K562 (cell line): ENCODE measurements around the gene CTXND1. TPM values are rescaled to one million over a fixed set of nuclear protein-coding genes. Genes with fewer than 3 reads are reported as not detected.

Experiments
- ATAC-seq: fragments of 200-7000 bp; cut with Tn5 transposase; 3 replicates; pipeline ENCODE4 v1.9.1; 2020; ENCODE audit warnings: moderate library complexity
- BruUV-seq: library from RNA; stranded (reverse); fragments of 400-500 nt; replicated peaks from 2 replicates; lab custom pipeline; 2021; lab: Mats Ljungman, UMichigan
- CTCF ChIA-PET: fragments of 300-600 bp; formaldehyde crosslinking; extraction: SDS; loops from one replicate; lab custom pipeline; 2021; ENCODE audit warnings: low intra/inter-chr PET ratio; lab: Yijun Ruan, JAX
- POLR2A ChIA-PET: fragments of 300-600, 350-650 bp; sonication (Branson Sonifier 250); formaldehyde crosslinking; extraction: SDS; loops from one replicate; lab custom pipeline; 2021; ENCODE audit warnings: antibody characterized with exemption, inconsistent platforms; lab: Yijun Ruan, JAX
- DNase-seq, 4 experiments: peaks; one replicate each; pipeline versions ENCODE4 v3.0.0 to v3.0.0-alpha.2; 2011 to 2018; ENCODE audit warnings: low spot score in 3 of 4, mixed read lengths in 3 of 4; ENCODE audit errors: extremely low read depth in 1 of 4
- FAIRE-seq: peaks from 2 replicates; lab custom pipeline; 2011; peaks lifted over from hg19 to GRCh38; lab: Jason Lieb, UNC
- H2AFZ ChIP-seq: 2 replicates; pipeline ENCODE4 v1.6.0; 2011; ENCODE audit warnings: low read depth, low read length, control low read depth, inconsistent platforms
- H3K27ac ChIP-seq: fragments of 200-600 bp; 3 replicates; pipeline ENCODE4 v1.8.0; 2011; ENCODE audit warnings: low read depth, mild to moderate bottlenecking, control low read depth, inconsistent platforms, low read length, moderate library complexity, mixed read lengths; ENCODE audit errors: extremely low read depth
- H3K27me3 ChIP-seq, 2 experiments: fragments of 300-600 bp in 1 of 2; 2 replicates in 1 of 2; 3 replicates in 1 of 2; pipeline versions ENCODE4 v1.6.0 to v1.8.0; 2011; ENCODE audit warnings: inconsistent platforms in 2 of 2, low read length in 2 of 2, mild to moderate bottlenecking in 1 of 2, mixed read lengths in 1 of 2, moderate library complexity in 1 of 2; ENCODE audit not compliant: control insufficient read depth in 2 of 2, insufficient read depth in 2 of 2
- H3K36me3 ChIP-seq: fragments of 300-600 bp; 3 replicates; pipeline ENCODE4 v1.8.0; 2011; ENCODE audit warnings: mild to moderate bottlenecking, low read length, inconsistent platforms; ENCODE audit not compliant: control insufficient read depth, insufficient read depth
- H3K4me1 ChIP-seq, 2 experiments: fragments of 200-600 bp in 1 of 2; replicated peaks in 1 of 2; 2 replicates in 1 of 2; 3 replicates in 1 of 2; pipeline versions ENCODE4 v1.5.1 to v1.8.0; 2011; ENCODE audit warnings: inconsistent platforms in 2 of 2, low read length in 2 of 2, mild to moderate bottlenecking in 1 of 2, mixed read lengths in 1 of 2, moderate library complexity in 1 of 2; ENCODE audit not compliant: control insufficient read depth in 2 of 2, insufficient read depth in 2 of 2
- H3K4me2 ChIP-seq: 2 replicates; pipeline ENCODE4 v1.6.1; 2011; ENCODE audit warnings: low read length, control low read depth, inconsistent platforms, mixed read lengths; ENCODE audit not compliant: insufficient read depth
- H3K4me3 ChIP-seq: fragments of 200-600 bp; sonication (generic), shearing (Covaris generic); 2 replicates; pipeline ENCODE4 v1.5.1; 2016; ENCODE audit warnings: control low read depth, inconsistent platforms
- H3K79me2 ChIP-seq: fragments of 200-600 bp; 3 replicates; pipeline ENCODE4 v1.8.0; 2011; ENCODE audit warnings: low read length, inconsistent platforms; ENCODE audit not compliant: control insufficient read depth, insufficient read depth
- H3K9ac ChIP-seq, 2 experiments: 2 replicates each; pipeline versions ENCODE4 v1.6.0 to v1.6.1; 2011; ENCODE audit warnings: low read depth in 2 of 2, low read length in 2 of 2, control low read depth in 1 of 2, inconsistent platforms in 1 of 2, mild to moderate bottlenecking in 1 of 2, mixed read lengths in 1 of 2; ENCODE audit not compliant: insufficient read depth in 1 of 2
- H3K9me1 ChIP-seq: one replicate; pipeline ENCODE4 v1.6.0; 2011; ENCODE audit warnings: inconsistent platforms, mild to moderate bottlenecking, low read length, moderate library complexity; ENCODE audit not compliant: control insufficient read depth, insufficient read depth
- H3K9me3 ChIP-seq: replicated peaks from 2 replicates; pipeline ENCODE4 v1.5.1; 2011; ENCODE audit warnings: low read depth, low read length, inconsistent platforms; ENCODE audit not compliant: control insufficient read depth, insufficient read depth
- H4K20me1 ChIP-seq: replicated peaks from 2 replicates; pipeline ENCODE4 v1.6.1; 2011; ENCODE audit warnings: low read length, inconsistent platforms, mixed read lengths; ENCODE audit not compliant: control insufficient read depth, insufficient read depth
- BCOR ChIP-seq: fragments of 450-650 bp; IDR thresholded peaks from 2 replicates; pipeline ENCODE4 v1.6.1; 2016
- KLF6 ChIP-seq: fragments of 250-450 bp; sonication (Bioruptor Pico); IDR thresholded peaks from 2 replicates; pipeline ENCODE4 v1.4.0; 2020; ENCODE audit warnings: mild to moderate bottlenecking, moderate library complexity, borderline replicate concordance
- PHB2 ChIP-seq: fragments of 450-650 bp; IDR thresholded peaks from 2 replicates; pipeline ENCODE4 v1.6.1; 2017; ENCODE audit warnings: low read depth
- RBM25 ChIP-seq: fragments of 200-400 bp; formaldehyde crosslinking; IDR thresholded peaks from 2 replicates; pipeline ENCODE4 v1.6.1; 2018; ENCODE audit warnings: low read length, low read depth, moderate library complexity; ENCODE audit not compliant: severe bottlenecking
- WGBS: fragments of 100-300 bp; shearing (Covaris generic); methylation state at CpG from one replicate; pipeline ENCODE4 v1.1.6; 2016; ENCODE audit warnings: low coverage, mixed read lengths; ENCODE audit not compliant: insufficient coverage; ENCODE audit errors: missing lambda C conversion rate; 5-methylcytosine and 5-hydroxymethylcytosine counted together
- in situ Hi-C: fragments of 300-500 bp; cut with MboI; formaldehyde crosslinking; loops from 4 replicates; pipeline ENCODE4 v1.15.0; 2018; ENCODE audit warnings: inconsistent platforms, mixed read lengths
- intact Hi-C: fragments of 100-400 bp; cut with micrococcal nuclease; formaldehyde crosslinking; loops from 2 replicates; pipeline ENCODE4 v1.14.2; 2022
- polyA plus RNA-seq, 8 experiments: library from polyadenylated mRNA; depleted of rRNA in 4 of 8; stranded (reverse) in 5 of 8; unstranded in 3 of 8; fragments of >200 nt; fragmentation: Nextera tagmentation in 2 of 8; fragmentation: Illumina TruSeq in 1 of 8; extraction: Ambion mirVana in 2 of 8; extraction: Trizol in 1 of 8; gene quantifications; 2 replicates each; pipeline versions ENCODE4 v1.2.1 to v1.2.3, GENCODE V29; 2011 to 2014; ENCODE audit warnings: inconsistent platforms in 1 of 8, missing spikeins in 1 of 8
- total RNA-seq, 7 experiments: library from RNA; depleted of rRNA in 6 of 7; stranded (reverse); fragments of >200 nt in 6 of 7; fragmentation: Illumina TruSeq in 2 of 7; extraction: Trizol in 2 of 7; gene quantifications; 2 replicates each; pipeline versions ENCODE4 v1.2.1 to v1.2.3, GENCODE V29; 2011 to 2021; ENCODE audit warnings: low replicate concordance in 1 of 7
- TF ChIP-seq, protein P1 (sequence below): fragments of 250-450 bp; sonication (Bioruptor Pico); IDR thresholded peaks from 2 replicates; pipeline ENCODE4 v1.5.0; 2020; ENCODE audit warnings: mild to moderate bottlenecking

CTXND1 gene
- total and polyA plus RNA-seq, 9 of the 15 experiments (the other 6 are each of a cell fraction or from before 2014, with no cell fraction given): 0.04 TPM; not detected in 7

DNA sequence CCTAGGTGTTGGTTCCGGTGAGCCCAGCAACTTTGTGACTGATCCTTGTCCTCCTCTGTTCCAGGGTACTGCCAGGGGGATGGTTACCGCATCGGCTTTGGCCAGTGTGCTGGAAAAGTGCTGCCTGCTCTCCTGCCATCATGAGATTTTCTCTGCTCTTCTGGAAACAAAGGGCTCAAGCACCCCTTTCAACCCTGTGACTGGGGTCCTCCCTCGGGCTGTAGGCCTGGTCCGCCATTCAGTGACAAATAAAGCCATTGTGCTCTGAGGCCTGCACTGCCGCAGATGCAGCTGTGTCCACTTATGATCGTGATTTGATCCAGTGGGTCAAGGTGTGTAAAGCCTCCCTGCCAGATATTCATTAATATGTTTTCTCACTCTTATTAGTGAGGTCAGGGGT lies 65.9 kb downstream of the CTXND1 start (continued):
- TF ChIP-seq, protein P1, sequence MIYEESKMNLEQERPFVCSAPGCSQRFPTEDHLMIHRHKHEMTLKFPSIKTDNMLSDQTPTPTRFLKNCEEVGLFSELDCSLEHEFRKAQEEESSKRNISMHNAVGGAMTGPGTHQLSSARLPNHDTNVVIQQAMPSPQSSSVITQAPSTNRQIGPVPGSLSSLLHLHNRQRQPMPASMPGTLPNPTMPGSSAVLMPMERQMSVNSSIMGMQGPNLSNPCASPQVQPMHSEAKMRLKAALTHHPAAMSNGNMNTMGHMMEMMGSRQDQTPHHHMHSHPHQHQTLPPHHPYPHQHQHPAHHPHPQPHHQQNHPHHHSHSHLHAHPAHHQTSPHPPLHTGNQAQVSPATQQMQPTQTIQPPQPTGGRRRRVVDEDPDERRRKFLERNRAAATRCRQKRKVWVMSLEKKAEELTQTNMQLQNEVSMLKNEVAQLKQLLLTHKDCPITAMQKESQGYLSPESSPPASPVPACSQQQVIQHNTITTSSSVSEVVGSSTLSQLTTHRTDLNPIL (CRISPR knock-in tag): no peak
- no peak for TF ChIP-seq PHB2
- TF ChIP-seq, all 486 proteins: peak for 0

DNA sequence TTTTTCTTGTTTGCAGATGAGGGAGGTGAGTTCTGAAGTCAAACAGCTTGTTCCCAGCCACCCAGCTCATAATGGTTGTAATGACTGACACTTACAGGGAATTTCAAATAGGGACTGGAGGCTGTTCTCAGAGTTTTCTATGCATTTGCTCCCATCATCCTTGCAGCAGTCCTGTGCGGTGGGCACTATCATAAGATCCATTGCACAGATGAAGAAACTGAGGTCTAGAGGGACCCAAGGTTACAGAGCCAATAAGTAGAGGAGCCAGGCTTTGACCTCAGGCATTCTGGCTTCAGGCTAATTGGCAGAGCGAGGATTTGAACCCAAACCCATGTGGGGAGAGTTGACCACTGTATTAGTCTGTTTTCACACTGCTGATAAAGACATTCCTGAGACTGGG lies 66.9 kb downstream of the CTXND1 start:
- no peaks in the 10 kb centered on the region for H3K9me3 ChIP-seq
- no peaks in the 10 kb centered on the region for H3K27me3 ChIP-seq
- H3K79me2 ChIP-seq: no peaks in the 10 kb centered on the region
- intact Hi-C loops (no loop called here), in situ Hi-C loops (no loop called here)
- no TSS peak for BruUV-seq
- H2AFZ ChIP-seq: no peak overlapping the region
- H3K36me3 ChIP-seq: peaks cover 83% of the 10 kb centered on the region; the same call in 2 of the 3 replicates
- no peak overlapping the region for H3K4me2 ChIP-seq
- CTCF ChIA-PET: no interaction called here
- no peaks in the 10 kb centered on the region for H4K20me1 ChIP-seq
- H3K4me1 ChIP-seq: no peaks in the 10 kb centered on the region
- no peak for ATAC-seq
- DNase-seq: no peak
- no peak overlapping the region for H3K27ac ChIP-seq
- no peak overlapping the region for H3K4me3 ChIP-seq
- 90% methylated on average over 2 of the region's 2 CpGs for WGBS
- TF ChIP-seq KLF6 (CRISPR knock-in tag): no peak
- 0 out of 2 replicates have a peak, but pooled peaks have one; percentile 10 for TF ChIP-seq BCOR
- peak; percentile 59 for TF ChIP-seq RBM25
- TF ChIP-seq, all 486 proteins: peak for 2
- no peak for FAIRE-seq
- Histone ChIP-seq H3K9me1 (no peaks in the 10 kb centered on the region), H3K9ac (no peak overlapping the region)
- POLR2A ChIA-PET: interaction anchor here (1.0 kb wide), 1 partner anchor 13 kb away, joined by 4 read pairs; no protein-coding TSS in a partner anchor
